Keratinocyte (primary cell): ENCODE results near the gene EXOC4. TPM values are rescaled to one million over a fixed set of nuclear protein-coding genes. Genes with fewer than 3 reads are reported as not detected.

ENCODE experiments used
- DNase-seq: peaks from one replicate; pipeline ENCODE4 v3.0.0-alpha.2; 2011; ENCODE audit warnings: low read depth, missing footprints, low spot score
- FAIRE-seq: peaks from 2 replicates; lab custom pipeline; 2011; peaks lifted over from hg19 to GRCh38; lab: Jason Lieb, UNC
- H2AFZ ChIP-seq: 2 replicates; pipeline ENCODE4 v1.6.0; 2012; ENCODE audit warnings: low read length, control low read depth, inconsistent platforms; ENCODE audit not compliant: control insufficient read depth
- H3K27ac ChIP-seq: 2 replicates; pipeline ENCODE4 v1.5.1; 2011; ENCODE audit warnings: low read length; ENCODE audit not compliant: control insufficient read depth, insufficient read depth
- H3K27me3 ChIP-seq: 3 replicates; pipeline ENCODE4 v1.6.0; 2011; ENCODE audit warnings: low read length; ENCODE audit not compliant: control insufficient read depth, insufficient read depth; ENCODE audit errors: extremely low read depth
- H3K36me3 ChIP-seq, 2 experiments: 2 replicates in 1 of 2; 3 replicates in 1 of 2; pipeline ENCODE4 v1.5.1; 2011; ENCODE audit warnings: low read length in 2 of 2, mild to moderate bottlenecking in 1 of 2; ENCODE audit not compliant: control insufficient read depth in 2 of 2, insufficient read depth in 2 of 2; ENCODE audit errors: extremely low read depth in 1 of 2
- H3K4me1 ChIP-seq: 3 replicates; pipeline ENCODE4 v1.5.1; 2011; ENCODE audit warnings: low read length; ENCODE audit not compliant: control insufficient read depth, insufficient read depth; ENCODE audit errors: extremely low read depth
- H3K4me2 ChIP-seq: 3 replicates; pipeline ENCODE4 v1.6.0; 2011; ENCODE audit warnings: low read depth, low read length; ENCODE audit not compliant: control insufficient read depth, insufficient read depth; ENCODE audit errors: extremely low read depth
- H3K4me3 ChIP-seq, 3 experiments: fragments of 200-600 bp in 1 of 3; sonication (generic) in 1 of 3; 2 replicates in 2 of 3; 3 replicates in 1 of 3; pipeline ENCODE4 v1.5.1; 2011 to 2016; ENCODE audit warnings: low read length in 3 of 3, mild to moderate bottlenecking in 3 of 3, control low read depth in 2 of 3, inconsistent platforms in 1 of 3, low read depth in 1 of 3, mixed read lengths in 1 of 3, mixed run types in 1 of 3, moderate library complexity in 1 of 3; ENCODE audit not compliant: control insufficient read depth in 2 of 3, insufficient read depth in 2 of 3; ENCODE audit errors: extremely low read depth in 1 of 3
- H3K79me2 ChIP-seq: 2 replicates; pipeline ENCODE4 v1.6.0; 2012; ENCODE audit warnings: low read length; ENCODE audit not compliant: control insufficient read depth, insufficient read depth
- H3K9ac ChIP-seq: 3 replicates; pipeline ENCODE4 v1.6.0; 2011; ENCODE audit warnings: low read length; ENCODE audit not compliant: control insufficient read depth, insufficient read depth; ENCODE audit errors: extremely low read depth
- H3K9me1 ChIP-seq: 3 replicates; pipeline ENCODE4 v1.6.0; 2011; ENCODE audit warnings: low read length; ENCODE audit not compliant: control insufficient read depth, insufficient read depth; ENCODE audit errors: extremely low read depth
- H3K9me3 ChIP-seq: 2 replicates; pipeline ENCODE4 v1.5.1; 2012; ENCODE audit warnings: low read depth, low read length; ENCODE audit not compliant: control insufficient read depth
- H4K20me1 ChIP-seq: 3 replicates; pipeline ENCODE4 v1.6.0; 2011; ENCODE audit warnings: low read length; ENCODE audit not compliant: control insufficient read depth, insufficient read depth; ENCODE audit errors: extremely low read depth
- EZH2 ChIP-seq: IDR thresholded peaks from one replicate; pipeline ENCODE4 v1.6.1; 2012; ENCODE audit warnings: inconsistent platforms, mild to moderate bottlenecking, low read length, moderate library complexity
- dilution Hi-C: fragments of 300-500 bp; cut with MboI; formaldehyde crosslinking; loops from one replicate; pipeline ENCODE4 v1.7.0; 2020; ENCODE audit warnings: low sequenced_read_pairs; ENCODE audit not compliant: extremely low pct_ligation_motif_present
- polyA plus RNA-seq, 5 experiments: library from polyadenylated mRNA; depleted of rRNA in 3 of 5; stranded (reverse) in 3 of 5; stranded (forward) in 1 of 5; unstranded in 1 of 5; fragments of >200 nt; gene quantifications; 1 replicate in 1 of 5; 2 replicates in 3 of 5; 3 replicates in 1 of 5; pipeline versions ENCODE4 v1.2.1 to v1.2.3, GENCODE V29; 2011 to 2012; ENCODE audit warnings: missing spikeins in 2 of 5, low read depth in 1 of 5, low replicate concordance in 1 of 5
- TF ChIP-seq, protein P1 (sequence below), 3 experiments: IDR thresholded peaks in 1 of 3; conservative IDR thresholded peaks in 1 of 3; optimal IDR thresholded peaks in 1 of 3; 2 replicates in 2 of 3; 3 replicates in 1 of 3; pipeline versions ENCODE3 to v1.5.1; 2011; ENCODE audit warnings: low read length in 3 of 3, mild to moderate bottlenecking in 3 of 3, moderate library complexity in 2 of 3, control low read depth in 1 of 3, inconsistent platforms in 1 of 3; ENCODE audit not compliant: insufficient read depth in 2 of 3; ENCODE audit errors: extremely low read depth in 1 of 3

Gene EXOC4
- polyA plus RNA-seq, 1 donor (not counting 4 experiments of a cell fraction or from before 2014, with no cell fraction given), result 52.6 TPM

DNA sequence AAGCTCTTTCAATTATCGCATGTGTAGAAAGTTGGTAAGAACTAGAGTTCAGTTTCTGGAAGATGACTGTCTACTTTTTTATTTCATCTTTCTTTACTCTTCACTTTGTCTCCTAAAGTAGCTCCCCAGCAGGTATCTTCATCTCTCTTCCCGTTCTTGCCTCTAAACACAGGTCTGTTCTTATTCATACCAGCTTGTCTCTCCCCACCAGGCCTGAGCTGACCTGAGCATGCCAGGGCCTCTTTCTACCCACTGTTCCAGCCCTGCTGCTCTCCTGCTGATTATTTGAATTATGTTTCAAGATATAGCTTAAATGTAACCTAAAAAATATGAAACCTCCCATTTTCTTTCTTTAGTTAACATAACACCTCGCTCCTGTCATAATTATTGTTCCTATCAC, 488.2 kb downstream of the EXOC4 start:
- no peaks in the 10 kb centered on the region for H3K79me2 ChIP-seq
- no peaks in the 10 kb centered on the region for H3K4me1 ChIP-seq
- dilution Hi-C loops, result no loop called here
- H3K9me1 ChIP-seq, result no peaks in the 10 kb centered on the region
- no peak overlapping the region for H3K4me3 ChIP-seq
- H3K4me2 ChIP-seq, result no peak overlapping the region
- no peak for DNase-seq
- H3K9ac ChIP-seq, result no peak overlapping the region
- no peak for TF ChIP-seq EZH2
- TF ChIP-seq, protein P1, sequence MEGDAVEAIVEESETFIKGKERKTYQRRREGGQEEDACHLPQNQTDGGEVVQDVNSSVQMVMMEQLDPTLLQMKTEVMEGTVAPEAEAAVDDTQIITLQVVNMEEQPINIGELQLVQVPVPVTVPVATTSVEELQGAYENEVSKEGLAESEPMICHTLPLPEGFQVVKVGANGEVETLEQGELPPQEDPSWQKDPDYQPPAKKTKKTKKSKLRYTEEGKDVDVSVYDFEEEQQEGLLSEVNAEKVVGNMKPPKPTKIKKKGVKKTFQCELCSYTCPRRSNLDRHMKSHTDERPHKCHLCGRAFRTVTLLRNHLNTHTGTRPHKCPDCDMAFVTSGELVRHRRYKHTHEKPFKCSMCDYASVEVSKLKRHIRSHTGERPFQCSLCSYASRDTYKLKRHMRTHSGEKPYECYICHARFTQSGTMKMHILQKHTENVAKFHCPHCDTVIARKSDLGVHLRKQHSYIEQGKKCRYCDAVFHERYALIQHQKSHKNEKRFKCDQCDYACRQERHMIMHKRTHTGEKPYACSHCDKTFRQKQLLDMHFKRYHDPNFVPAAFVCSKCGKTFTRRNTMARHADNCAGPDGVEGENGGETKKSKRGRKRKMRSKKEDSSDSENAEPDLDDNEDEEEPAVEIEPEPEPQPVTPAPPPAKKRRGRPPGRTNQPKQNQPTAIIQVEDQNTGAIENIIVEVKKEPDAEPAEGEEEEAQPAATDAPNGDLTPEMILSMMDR (optimal IDR thresholded peaks at IDR 0.05 in 1 of 3, IDR thresholded peaks at IDR 0.05 in 1 of 3, conservative IDR thresholded peaks at IDR 0.05 in 1 of 3; ENCODE audit: extremely low read depth in 1 of 3, insufficient read depth in 2 of 3, low read length in 3 of 3), result no peak
- no peaks in the 10 kb centered on the region for H3K9me3 ChIP-seq
- no peak for FAIRE-seq
- peaks cover 0 to 2% of the 10 kb centered on the region in 2 experiments for H3K36me3 ChIP-seq
- H3K27me3 ChIP-seq, result no peaks in the 10 kb centered on the region
- no peak overlapping the region for H3K27ac ChIP-seq
- no peaks in the 10 kb centered on the region for H4K20me1 ChIP-seq
- H2AFZ ChIP-seq, result no peak overlapping the region

- H3K79me2 ChIP-seq, result no peaks in the 10 kb centered on the region
- no peak overlapping the region for H3K27ac ChIP-seq
- H3K4me3 ChIP-seq, result no peak overlapping the region
- no peaks in the 10 kb centered on the region for H3K9me1 ChIP-seq
- no peak for DNase-seq
- H3K27me3 ChIP-seq, result no peaks in the 10 kb centered on the region
- no peak overlapping the region for H2AFZ ChIP-seq
- no peak overlapping the region for H3K9ac ChIP-seq
- dilution Hi-C loops, result no loop called here
- H3K9me3 ChIP-seq, result no peaks in the 10 kb centered on the region
- H3K4me2 ChIP-seq, result no peak overlapping the region
- peaks cover 0 to 2% of the 10 kb centered on the region in 2 experiments for H3K36me3 ChIP-seq
- no peak for FAIRE-seq
- peaks cover 6% of the 10 kb centered on the region for H3K4me1 ChIP-seq
- H4K20me1 ChIP-seq, result no peaks in the 10 kb centered on the region
- TF ChIP-seq, protein P1 (optimal IDR thresholded peaks at IDR 0.05 in 1 of 3, IDR thresholded peaks at IDR 0.05 in 1 of 3, conservative IDR thresholded peaks at IDR 0.05 in 1 of 3; ENCODE audit: extremely low read depth in 1 of 3, insufficient read depth in 2 of 3, low read length in 3 of 3), result no peak
These were observed 488.8 kb downstream of the EXOC4 start for GRCh38 chr7:133741703-133742102.
